ENCODE results near the gene CMTM8. TPM values are rescaled to one million over a fixed set of nuclear protein-coding genes. Genes with fewer than 3 reads are reported as not detected.

The CMTM8 gene
- total and polyA plus RNA-seq, 2 of the 8 experiments (the other 6 are each of a cell fraction or from before 2014, with no cell fraction given) = 10.5 to 22.4 TPM

- TF ChIP-seq RBBP5 (IDR thresholded peaks at IDR 0.05; ENCODE audit: borderline replicate concordance, low read depth, low read length) = peak; percentile 57; the same call in 1 of the 2 replicates
- no peak for TF ChIP-seq TEAD4 (IDR thresholded peaks at IDR 0.05; ENCODE audit: low read depth, low read length)
- no peak for TF ChIP-seq EP300 (IDR thresholded peaks at IDR 0.05; ENCODE audit: borderline replicate concordance in 1 of 2, low read depth in 2 of 2, low read length in 2 of 2)
- TF ChIP-seq SAP30 (IDR thresholded peaks at IDR 0.05; ENCODE audit: insufficient read depth, insufficient replicate concordance, low read length) = no peak
- no peak for TF ChIP-seq CBX8 (IDR thresholded peaks at IDR 0.05; ENCODE audit: borderline replicate concordance, low read depth, low read length)
- TF ChIP-seq CTBP2 (IDR thresholded peaks at IDR 0.05; ENCODE audit: borderline replicate concordance, insufficient read depth, insufficient read length, low read length) = peak; percentile 35
- TF ChIP-seq POU5F1 (IDR thresholded peaks at IDR 0.05; ENCODE audit: low read depth, low read length) = no peak
- TF ChIP-seq PHF8 (conservative IDR thresholded peaks at IDR 0.05; ENCODE audit: low read depth, low read length) = 0 out of 2 replicates have a peak, but pooled peaks have one; percentile 13
- TF ChIP-seq CBX5 (IDR thresholded peaks at IDR 0.05; ENCODE audit: low read depth, low read length) = no peak
- peak; percentile 73 for TF ChIP-seq MAX (IDR thresholded peaks at IDR 0.05)
- TF ChIP-seq ASH2L (IDR thresholded peaks at IDR 0.05; ENCODE audit: low read length) = peak; percentile 75
- no peak for TF ChIP-seq SP1 (IDR thresholded peaks at IDR 0.05; ENCODE audit: low read depth, low read length)
Observed at GRCh38 chr3:32238453-32239306, at the start of gene CMTM8 (continued).
